RWPE1 (cell line): ENCODE data around the gene SPARC.

ENCODE experiments used
- CTCF ChIA-PET: fragments of 350-600 bp; sonication (Branson Sonifier 250); formaldehyde crosslinking; extraction: SDS; loops from one replicate; lab custom pipeline; 2021; lab: Yijun Ruan, JAX
- POLR2A ChIA-PET: fragments of 400-600 bp; formaldehyde crosslinking; extraction: SDS; loops from one replicate; lab custom pipeline; 2020; ENCODE audit warnings: antibody characterized with exemption; ENCODE audit not compliant: low non-redundant PET; lab: Yijun Ruan, JAX
- DNase-seq: peaks from one replicate; pipeline ENCODE4 v3.0.0; 2012; ENCODE audit warnings: low spot score
- H3K27ac ChIP-seq: fragments of 450-650 bp; 2 replicates; pipeline ENCODE4 v1.5.1; 2017
- CTCF ChIP-seq: fragments of 450-650 bp; conservative IDR thresholded peaks from 2 replicates; pipeline ENCODE4 v1.5.1; 2017; ENCODE audit warnings: low read depth, mild to moderate bottlenecking

SPARC gene

GRCh38 chr5:151617383-151617840 is 69.3 kb downstream of the SPARC start:
- no peak for TF ChIP-seq CTCF
- ChIA-PET POLR2A (interaction anchor here (0.8 to 1.7 kb wide), 5 partner anchors 20 to 46 kb away, joined by 3 to 7 read pairs (median 3); partner anchors contain the start of gene FAT2), CTCF (interaction anchor here (0.6 to 3.9 kb wide), 3 partner anchors 35 to 133 kb away, joined by 9 to 18 read pairs (median 9); no protein-coding TSS in a partner anchor)
- H3K27ac ChIP-seq = peak overlapping the region; percentile 98
- DNase-seq = no peak

GRCh38 chr5:151615431-151615830 is 71.3 kb downstream of the SPARC start:
- peak; percentile 98 for DNase-seq
- H3K27ac ChIP-seq = peak overlapping the region; percentile 98
- ChIA-PET POLR2A (interaction anchor here (0.8 to 2.7 kb wide), 3 partner anchors 16 to 43 kb away, joined by 3 to 7 read pairs (median 6); partner anchors contain the start of gene FAT2), CTCF (interaction anchor here (0.7 to 1.6 kb wide), 4 partner anchors 23 to 127 kb away, joined by 3 to 7 read pairs (median 4); no protein-coding TSS in a partner anchor)
- no peak for TF ChIP-seq CTCF

- ChIA-PET CTCF (interaction anchor here (0.7 to 1.6 kb wide), 5 partner anchors 22 to 127 kb away, joined by 3 to 7 read pairs (median 3); no protein-coding TSS in a partner anchor), POLR2A (interaction anchor here (0.6 to 2.7 kb wide), 5 partner anchors 16 to 93 kb away, joined by 3 to 7 read pairs (median 5); partner anchors contain the start of gene FAT2)
- no peak for TF ChIP-seq CTCF
Observed at GRCh38 chr5:151614565-151614964, 72.2 kb downstream of the SPARC start.

GRCh38 chr5:151612689-151613427 is 73.9 kb downstream of the SPARC start:
- peak overlapping the region; percentile 98 for H3K27ac ChIP-seq
- TF ChIP-seq CTCF = no peak
- CTCF ChIA-PET = interaction anchor here (0.6 to 1.4 kb wide), 2 partner anchors 19 to 39 kb away, joined by 3 to 5 read pairs; no protein-coding TSS in a partner anchor
- POLR2A ChIA-PET = interaction anchor here (0.8 to 1.7 kb wide), 5 partner anchors 22 to 42 kb away, joined by 3 to 7 read pairs (median 6); partner anchors contain the start of gene FAT2
- peak; percentile 97 for DNase-seq

More at GRCh38 chr5:151614565-151614964, 72.2 kb downstream of the SPARC start:
- no peak for DNase-seq
- H3K27ac ChIP-seq = peak overlapping the region; percentile 98

- H3K27ac ChIP-seq = peak overlapping the region; percentile 98
- CTCF ChIA-PET = interaction anchor here (0.6 to 1.1 kb wide), 2 partner anchors 140 to 176 kb away, joined by 3 to 5 read pairs; no protein-coding TSS in a partner anchor
- TF ChIP-seq CTCF = no peak
- no peak for DNase-seq
- POLR2A ChIA-PET = no interaction called here
Observed at GRCh38 chr5:151611127-151611775, 75.5 kb downstream of the SPARC start.
